ENCODE data around the gene CLIC2.
"Not testable (repeated sequence)": the region's sequence is repeated elsewhere in the genome, so short reads cannot be mapped to it uniquely, and the experiment has no call there.

CLIC2 gene

GRCh38 chrX:155334486-155335336 is at the start of gene CLIC2:
Gene CLIC2, minus strand, starts transcription at chrX:155334614. Its CDS starts 187 bp downstream, at chrX:155334427.
- DNase-seq (ENCODE audit: low read depth, low spot score), result no peak

- not testable (repeated sequence) for DNase-seq (ENCODE audit: low read depth, low spot score)
Measured at GRCh38 chrX:155382529-155382967, 48.1 kb upstream of the CLIC2 start.

GRCh38 chrX:155381843-155382528 is 47.6 kb upstream of the CLIC2 start, which contains the start of gene F8A2:
Gene F8A2, plus strand, starts transcription at chrX:155382095. Its CDS starts 20 bp downstream, at chrX:155382115.
- DNase-seq (ENCODE audit: low read depth, low spot score), result not testable (repeated sequence)

- DNase-seq (ENCODE audit: low read depth, low spot score), result not testable (repeated sequence)
Measured at GRCh38 chrX:155379802-155380201, 45.4 kb upstream of the CLIC2 start.

GRCh38 chrX:155373777-155374458 is 39.5 kb upstream of the CLIC2 start:
- DNase-seq (ENCODE audit: low read depth, low spot score), result not testable (repeated sequence)

GRCh38 chrX:155363712-155364111 is 29.3 kb upstream of the CLIC2 start:
- not testable (repeated sequence) for DNase-seq (ENCODE audit: low read depth, low spot score)

- DNase-seq (ENCODE audit: low read depth, low spot score), result not testable (repeated sequence)
Measured at GRCh38 chrX:155349448-155349847, 15.0 kb upstream of the CLIC2 start.

- DNase-seq (ENCODE audit: low read depth, low spot score), result not testable (repeated sequence)
Measured at GRCh38 chrX:155345689-155346088, 11.3 kb upstream of the CLIC2 start.

GRCh38 chrX:155335337-155335712 is 911 bp upstream of the CLIC2 start:
- DNase-seq (ENCODE audit: low read depth, low spot score), result not testable (repeated sequence)

GRCh38 chrX:155333544-155334100 is 792 bp downstream of the CLIC2 start:
- no peak for DNase-seq (ENCODE audit: low read depth, low spot score)

- DNase-seq (ENCODE audit: low read depth, low spot score), result no peak
Measured at GRCh38 chrX:155330992-155331391, 3.4 kb downstream of the CLIC2 start.

- no peak for DNase-seq (ENCODE audit: low read depth, low spot score)
Measured at GRCh38 chrX:155329293-155329692, 5.1 kb downstream of the CLIC2 start.

- no peak for DNase-seq (ENCODE audit: low read depth, low spot score)
Measured at GRCh38 chrX:155326610-155327009, 7.8 kb downstream of the CLIC2 start.

- no peak for DNase-seq (ENCODE audit: low read depth, low spot score)
Measured at GRCh38 chrX:155314260-155314659, 20.2 kb downstream of the CLIC2 start.

GRCh38 chrX:155313766-155314165 is 20.6 kb downstream of the CLIC2 start:
- DNase-seq (ENCODE audit: low read depth, low spot score), result no peak

GRCh38 chrX:155293771-155294170 is 40.6 kb downstream of the CLIC2 start:
- DNase-seq (ENCODE audit: low read depth, low spot score), result no peak

GRCh38 chrX:155279873-155280272 is 54.5 kb downstream of the CLIC2 start:
- DNase-seq (ENCODE audit: low read depth, low spot score), result no peak

- DNase-seq (ENCODE audit: low read depth, low spot score), result no peak
Measured at GRCh38 chrX:155270969-155271368, 63.4 kb downstream of the CLIC2 start.

GRCh38 chrX:155267995-155268394 is 66.4 kb downstream of the CLIC2 start:
- DNase-seq (ENCODE audit: low read depth, low spot score), result not testable (repeated sequence)

- DNase-seq (ENCODE audit: low read depth, low spot score), result no peak
Measured at GRCh38 chrX:155266439-155266838, 68.0 kb downstream of the CLIC2 start.

GRCh38 chrX:155263854-155264628 is 70.4 kb downstream of the CLIC2 start, which contains the start of gene RAB39B:
Gene RAB39B, minus strand, starts transcription at chrX:155264491. Its CDS starts 203 bp downstream, at chrX:155264288.
- DNase-seq (ENCODE audit: low read depth, low spot score), result peak; percentile 35

All from activated naive CD8-positive, alpha-beta T cell treated with anti-CD3 and anti-CD28 coated beads, Interleukin-2, amount 50 U/mL, for 16 hours (primary cell).